GM21390 (cell line): ENCODE measurements around the gene ZNF385B.
"Not testable (repeated sequence)": the region's sequence is repeated elsewhere in the genome, so short reads cannot be mapped to it uniquely, and the experiment has no call there.

Experiments
- ATAC-seq: cut with Tn5 transposase; IDR thresholded peaks from one replicate; pipeline ENCODE4 v1.9.1; 2021; ENCODE audit not compliant: unreplicated experiment

Gene ZNF385B

GRCh38 chr2:179524809-179525339, 336.5 kb downstream of the ZNF385B start:
- ATAC-seq = no peak

GRCh38 chr2:179521944-179522343, 339.5 kb downstream of the ZNF385B start:
- ATAC-seq = no peak

- ATAC-seq = no peak
These were observed 342.6 kb downstream of the ZNF385B start for GRCh38 chr2:179518830-179519229.

DNA sequence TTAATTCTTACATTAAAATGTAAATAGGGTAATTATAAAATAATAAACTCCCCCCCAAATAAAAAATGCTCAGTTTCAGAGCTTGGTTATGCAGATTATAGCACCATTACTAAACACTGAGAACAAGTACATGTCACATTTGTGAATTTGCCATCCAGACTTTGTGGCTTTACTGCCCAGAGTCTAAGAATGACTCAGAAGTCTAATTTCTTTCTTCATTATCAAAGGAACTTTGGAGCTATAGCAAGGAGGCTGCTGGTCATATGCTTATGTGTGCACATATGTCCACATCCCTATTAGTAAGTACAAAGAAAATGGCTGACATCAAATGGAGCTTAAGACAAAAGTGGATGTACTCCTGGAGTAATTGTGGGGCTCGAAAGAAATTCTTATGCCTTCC, 348.2 kb downstream of the ZNF385B start:
- ATAC-seq = no peak

GRCh38 chr2:179512281-179513035, 349.0 kb downstream of the ZNF385B start:
- ATAC-seq = no peak

- ATAC-seq = no peak
These were observed 350.2 kb downstream of the ZNF385B start for GRCh38 chr2:179511105-179511789.

DNA sequence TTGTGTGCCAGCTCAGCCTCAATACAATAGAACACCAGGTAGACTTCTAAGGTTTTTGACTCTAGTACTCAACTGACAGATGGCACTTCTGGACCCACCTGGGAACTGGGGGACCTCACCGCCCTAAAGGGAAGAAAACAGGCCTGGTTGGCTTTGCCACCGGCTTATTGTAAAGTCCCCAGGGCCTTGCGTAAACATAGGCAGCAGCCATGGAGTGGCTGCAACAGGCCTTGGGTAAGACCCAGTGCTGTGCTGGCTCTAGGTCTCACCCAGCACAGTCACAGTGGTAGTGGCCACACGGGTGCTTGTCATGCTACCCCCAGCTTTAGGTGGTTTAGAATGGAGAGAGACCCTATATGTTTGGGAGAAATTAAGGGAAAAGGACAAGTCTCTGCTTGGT, 366.1 kb downstream of the ZNF385B start:
- no peak for ATAC-seq

DNA sequence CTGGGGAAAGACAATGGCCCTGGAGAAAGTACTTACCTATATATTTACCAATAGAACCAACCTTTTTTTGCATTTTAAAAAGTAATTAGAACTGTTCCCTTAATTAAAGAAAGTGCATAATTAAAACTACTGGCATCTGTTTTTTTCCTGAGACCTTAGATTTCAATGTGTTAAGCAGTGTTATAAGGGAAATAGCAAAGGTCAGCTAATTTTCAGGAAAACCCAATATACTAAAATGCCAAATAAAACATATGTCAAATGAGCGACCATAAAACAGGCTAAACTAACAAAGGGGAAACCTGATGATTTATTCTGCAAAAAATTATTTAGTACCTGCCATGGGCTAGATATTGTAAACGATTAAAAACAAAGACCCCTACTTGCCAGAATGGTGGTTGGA, 372.8 kb downstream of the ZNF385B start:
- no peak for ATAC-seq

DNA sequence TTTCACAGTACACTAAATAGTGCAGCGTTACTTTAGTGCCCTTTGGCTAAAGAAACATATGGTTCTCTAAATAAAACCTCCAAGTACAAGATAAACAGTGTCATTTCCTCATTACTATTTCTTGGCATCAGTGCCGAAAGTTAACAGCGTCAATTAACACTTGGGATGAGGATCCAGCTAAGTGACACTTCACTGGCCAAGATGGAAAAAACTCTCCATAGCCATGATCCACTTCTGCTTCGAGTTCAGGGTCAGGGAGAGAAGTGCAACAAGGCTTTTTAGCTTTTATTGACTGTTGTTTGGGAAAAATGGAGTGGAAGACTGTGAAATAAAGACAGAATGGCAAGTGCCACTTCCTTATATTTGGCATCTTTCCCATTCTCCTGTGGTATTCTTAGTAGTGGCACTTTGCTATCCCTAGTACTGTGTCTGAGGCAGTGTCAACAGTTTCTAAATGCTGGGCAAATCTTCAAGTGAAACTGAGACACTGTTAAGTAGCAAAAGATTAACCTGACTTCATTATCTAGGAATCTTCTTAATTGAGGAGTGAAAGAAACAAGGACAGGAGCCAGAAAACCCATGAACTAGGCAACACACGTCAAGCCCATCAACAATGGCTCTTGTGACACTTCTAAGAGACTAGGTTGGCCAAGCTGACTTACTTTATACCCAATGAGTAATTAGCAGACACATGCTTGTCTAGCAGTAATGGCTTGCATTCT, 374.2 kb downstream of the ZNF385B start:
- no peak for ATAC-seq

DNA sequence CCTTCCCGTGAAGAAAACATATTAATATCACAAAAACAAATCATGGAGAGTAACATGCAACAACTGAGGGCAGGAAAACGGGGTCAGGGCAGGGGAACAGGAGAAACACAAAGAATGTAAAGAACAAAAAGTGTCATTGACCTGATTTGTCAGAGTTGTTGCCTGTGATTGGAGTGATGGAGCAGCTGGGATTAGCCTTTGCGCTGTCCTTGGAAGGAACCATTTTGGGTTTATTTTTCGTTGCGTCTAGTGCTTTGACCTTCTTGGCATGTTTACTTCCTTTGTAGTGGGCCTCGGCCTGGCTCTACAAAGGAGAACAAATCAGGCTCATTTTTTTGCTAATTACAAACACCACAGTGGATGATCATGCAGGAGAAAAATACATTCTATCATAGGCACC, 378.3 kb downstream of the ZNF385B start:
- ATAC-seq = no peak

DNA sequence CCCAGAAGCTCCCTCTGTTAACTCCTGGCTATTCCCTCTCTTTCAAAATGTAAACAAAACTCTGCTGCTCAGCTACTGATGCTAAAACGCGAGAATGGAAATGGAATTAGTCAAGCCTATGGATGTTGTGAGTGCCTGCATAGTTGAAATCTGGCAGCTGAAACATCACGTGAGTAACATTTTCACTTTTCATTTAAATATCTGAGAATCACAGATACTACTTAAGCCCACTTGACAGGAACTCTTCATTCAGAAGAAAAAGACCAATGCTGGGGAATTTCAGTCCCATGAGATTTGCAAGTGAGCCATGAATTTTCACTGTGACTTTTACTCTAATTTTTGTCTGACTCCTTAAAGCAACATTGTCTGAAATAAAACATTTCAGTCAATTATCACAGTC, 381.5 kb downstream of the ZNF385B start:
- ATAC-seq = no peak

DNA sequence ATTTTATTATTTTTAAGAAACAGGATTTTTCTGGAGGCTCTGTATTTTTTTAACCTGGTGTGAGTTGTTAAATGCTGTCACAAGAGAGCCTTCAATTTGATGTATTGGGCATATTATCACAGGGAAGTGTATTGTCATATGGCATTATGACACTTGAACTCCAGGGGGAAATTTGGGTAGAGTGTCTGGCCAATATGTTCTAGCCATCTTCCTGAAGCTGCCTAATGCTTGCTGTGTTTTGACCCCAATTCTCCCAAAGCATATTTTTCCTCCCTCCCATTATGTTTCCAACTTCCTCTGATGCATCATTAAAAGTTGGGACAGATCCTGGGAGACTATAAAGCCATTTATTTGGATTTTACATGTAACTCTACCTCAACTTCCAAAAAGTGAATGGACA, 382.6 kb downstream of the ZNF385B start:
- no peak for ATAC-seq

- ATAC-seq = no peak
These were observed 390.4 kb downstream of the ZNF385B start for GRCh38 chr2:179470992-179471391.

DNA sequence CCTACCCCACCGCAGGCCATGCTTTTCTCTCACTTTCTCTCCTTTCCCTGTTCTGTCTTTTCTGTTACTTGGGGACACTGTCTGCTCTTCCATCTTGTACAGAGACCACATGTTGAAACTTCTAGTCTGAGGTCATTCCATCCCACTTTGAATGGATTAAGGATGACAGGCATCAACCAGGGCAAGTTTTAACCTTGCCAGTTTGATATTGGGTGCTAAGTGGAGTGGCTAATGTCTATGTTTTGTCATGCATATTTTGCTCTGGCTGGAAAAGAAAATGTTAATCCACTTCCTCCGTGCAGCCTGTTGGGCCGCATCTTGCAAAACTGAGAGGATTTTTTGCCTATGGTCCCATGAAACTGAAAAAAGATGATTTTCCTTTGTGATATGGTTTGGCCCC, 391.3 kb downstream of the ZNF385B start:
- ATAC-seq = no peak

GRCh38 chr2:179467960-179468359, 393.5 kb downstream of the ZNF385B start:
- no peak for ATAC-seq

DNA sequence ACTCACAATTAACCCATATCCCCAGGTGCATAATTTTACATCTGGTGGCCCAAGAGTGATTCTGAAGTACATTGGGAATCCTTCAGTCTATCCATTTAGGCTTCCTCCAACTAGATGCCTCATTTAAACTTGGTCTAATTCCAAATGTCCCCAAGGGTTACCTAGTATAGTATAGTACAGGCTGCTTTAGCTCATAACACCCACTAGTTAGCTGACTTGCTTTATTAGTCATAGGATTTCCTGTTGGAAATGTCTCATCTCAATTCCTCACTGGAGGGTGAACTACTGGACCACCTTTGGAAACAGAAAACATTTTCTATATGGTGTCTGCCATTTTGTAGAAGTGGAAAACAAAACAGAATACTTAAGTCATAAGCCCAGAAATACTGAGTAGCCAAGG, 394.3 kb downstream of the ZNF385B start:
- no peak for ATAC-seq

DNA sequence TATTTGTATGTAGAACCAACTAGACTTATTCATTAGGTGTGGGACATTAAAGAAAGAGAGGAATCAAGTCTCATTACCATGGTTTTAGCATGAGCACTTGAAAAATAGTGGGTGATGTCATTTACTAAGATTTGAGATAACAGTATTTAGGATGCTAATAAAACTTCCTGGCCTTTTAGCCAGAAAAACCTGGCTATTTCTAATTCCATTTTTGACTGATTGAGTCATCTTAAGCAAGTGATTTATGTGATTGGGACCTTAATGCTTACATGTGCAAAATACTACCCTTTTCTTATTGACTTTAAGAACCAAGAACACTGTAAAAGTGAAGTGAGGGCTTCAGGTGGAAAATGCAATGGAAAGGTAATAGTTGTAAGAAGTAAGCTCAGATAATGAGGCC, 400.0 kb downstream of the ZNF385B start:
- no peak for ATAC-seq

DNA sequence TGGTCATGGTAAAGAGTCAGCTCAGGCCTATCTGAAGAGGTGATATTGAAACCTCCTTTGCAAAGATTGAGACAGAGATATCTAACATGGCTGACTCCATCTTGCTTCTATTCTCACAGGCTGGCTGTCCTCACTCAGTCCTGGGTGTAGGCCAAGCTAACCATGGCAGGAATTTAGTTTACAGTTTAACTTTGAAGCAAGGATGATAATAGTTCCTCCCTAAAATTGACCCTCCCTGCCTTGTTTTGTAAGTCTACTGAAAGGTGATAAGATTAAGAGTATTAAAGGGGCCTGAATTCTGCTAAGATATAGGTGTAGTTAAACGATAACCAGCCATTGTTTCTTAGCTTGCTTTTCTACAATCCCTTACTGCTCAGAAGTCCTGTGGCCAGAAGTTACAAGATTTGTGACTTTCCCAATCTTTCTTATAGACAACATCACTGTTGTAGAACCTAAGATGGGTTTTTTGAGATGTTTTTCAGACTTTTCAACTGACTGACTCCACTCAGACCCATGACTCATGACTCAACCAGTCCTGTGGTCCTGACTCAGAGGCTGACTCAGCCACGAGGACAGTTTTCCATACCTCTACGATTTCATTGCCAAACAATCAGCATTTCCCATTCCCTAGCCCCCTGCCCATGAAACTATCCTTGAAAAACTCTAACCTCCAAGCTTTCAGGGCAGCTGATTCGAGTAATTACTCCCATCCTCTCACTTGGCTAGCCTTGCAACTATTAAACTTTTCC, 401.1 kb downstream of the ZNF385B start:
- no peak for ATAC-seq

- ATAC-seq = not testable (repeated sequence)
These were observed 403.3 kb downstream of the ZNF385B start for GRCh38 chr2:179458113-179458512.

GRCh38 chr2:179455824-179456223, 405.6 kb downstream of the ZNF385B start:
- no peak for ATAC-seq

GRCh38 chr2:179455172-179455524, 406.3 kb downstream of the ZNF385B start:
- ATAC-seq = no peak
